ENCODE results near the gene CADM1.

The CADM1 gene

GRCh38 chr11:115276191-115276590 lies 228.0 kb downstream of the CADM1 start:
- Histone ChIP-seq H3K4me1 (ENCODE audit: insufficient read depth, poor library complexity, severe bottlenecking) (no peaks in the 10 kb centered on the region), H3K4me3 (ENCODE audit: severe bottlenecking) (no peak overlapping the region), H3K27ac (ENCODE audit: poor library complexity, severe bottlenecking) (no peak overlapping the region), H3K36me3 (ENCODE audit: low read depth) (no peaks in the 10 kb centered on the region), H3K27me3 (ENCODE audit: insufficient read depth, poor library complexity, severe bottlenecking) (no peaks in the 10 kb centered on the region), H3K9me3 (ENCODE audit: severe bottlenecking) (no peaks in the 10 kb centered on the region)
- DNase-seq (ENCODE audit: low spot score) (no peak), ATAC-seq (ENCODE audit: low read depth) (no peak)
- no peak for TF ChIP-seq CTCF (IDR thresholded peaks at IDR 0.05; ENCODE audit: poor library complexity, severe bottlenecking)

- Histone ChIP-seq H3K4me3 (ENCODE audit: severe bottlenecking) (no peak overlapping the region), H3K27ac (ENCODE audit: poor library complexity, severe bottlenecking) (no peak overlapping the region), H3K4me1 (ENCODE audit: insufficient read depth, poor library complexity, severe bottlenecking) (no peaks in the 10 kb centered on the region), H3K9me3 (ENCODE audit: severe bottlenecking) (no peaks in the 10 kb centered on the region), H3K36me3 (ENCODE audit: low read depth) (no peaks in the 10 kb centered on the region), H3K27me3 (ENCODE audit: insufficient read depth, poor library complexity, severe bottlenecking) (no peaks in the 10 kb centered on the region)
- no peak for DNase-seq (ENCODE audit: low spot score)
- TF ChIP-seq CTCF (IDR thresholded peaks at IDR 0.05; ENCODE audit: poor library complexity, severe bottlenecking): no peak
- ATAC-seq (ENCODE audit: low read depth): no peak
These were observed 229.2 kb downstream of the CADM1 start for GRCh38 chr11:115275045-115275444.

GRCh38 chr11:115272925-115273324 lies 231.3 kb downstream of the CADM1 start:
- Histone ChIP-seq H3K27ac (ENCODE audit: poor library complexity, severe bottlenecking) (no peak overlapping the region), H3K36me3 (ENCODE audit: low read depth) (no peaks in the 10 kb centered on the region), H3K4me1 (ENCODE audit: insufficient read depth, poor library complexity, severe bottlenecking) (no peaks in the 10 kb centered on the region), H3K9me3 (ENCODE audit: severe bottlenecking) (no peaks in the 10 kb centered on the region), H3K27me3 (ENCODE audit: insufficient read depth, poor library complexity, severe bottlenecking) (no peaks in the 10 kb centered on the region), H3K4me3 (ENCODE audit: severe bottlenecking) (no peak overlapping the region)
- no peak for ATAC-seq (ENCODE audit: low read depth)
- TF ChIP-seq CTCF (IDR thresholded peaks at IDR 0.05; ENCODE audit: poor library complexity, severe bottlenecking): no peak
- DNase-seq (ENCODE audit: low spot score): no peak

- Histone ChIP-seq H3K4me1 (ENCODE audit: insufficient read depth, poor library complexity, severe bottlenecking) (no peaks in the 10 kb centered on the region), H3K9me3 (ENCODE audit: severe bottlenecking) (no peaks in the 10 kb centered on the region), H3K36me3 (ENCODE audit: low read depth) (no peaks in the 10 kb centered on the region), H3K27me3 (ENCODE audit: insufficient read depth, poor library complexity, severe bottlenecking) (no peaks in the 10 kb centered on the region), H3K4me3 (ENCODE audit: severe bottlenecking) (no peak overlapping the region), H3K27ac (ENCODE audit: poor library complexity, severe bottlenecking) (no peak overlapping the region)
- TF ChIP-seq CTCF (IDR thresholded peaks at IDR 0.05; ENCODE audit: poor library complexity, severe bottlenecking): no peak
- ATAC-seq (ENCODE audit: low read depth) (no peak), DNase-seq (ENCODE audit: low spot score) (no peak)
These were observed 232.6 kb downstream of the CADM1 start for GRCh38 chr11:115271643-115272042.

- H3K4me3 ChIP-seq (ENCODE audit: severe bottlenecking): no peak overlapping the region
- no peaks in the 10 kb centered on the region for H3K27me3 ChIP-seq (ENCODE audit: insufficient read depth, poor library complexity, severe bottlenecking)
- no peak for DNase-seq (ENCODE audit: low spot score)
- TF ChIP-seq CTCF (IDR thresholded peaks at IDR 0.05; ENCODE audit: poor library complexity, severe bottlenecking): no peak
- ATAC-seq (ENCODE audit: low read depth): no peak
- H3K9me3 ChIP-seq (ENCODE audit: severe bottlenecking): no peaks in the 10 kb centered on the region
- no peak overlapping the region for H3K27ac ChIP-seq (ENCODE audit: poor library complexity, severe bottlenecking)
- no peaks in the 10 kb centered on the region for H3K4me1 ChIP-seq (ENCODE audit: insufficient read depth, poor library complexity, severe bottlenecking)
- no peaks in the 10 kb centered on the region for H3K36me3 ChIP-seq (ENCODE audit: low read depth)
These were observed 234.8 kb downstream of the CADM1 start for GRCh38 chr11:115269191-115269950.

Data from RWPE2 (cell line).